Stimulated activated CD4-positive, alpha-beta T cell treated with anti-CD3 and anti-CD28 coated beads, TNF-alpha, amount 100 ng/mL, for 1 hour (primary cell): ENCODE results near the gene ZC3H12C.
"Not testable (repeated sequence)": the region's sequence is repeated elsewhere in the genome, so short reads cannot be mapped to it uniquely, and the experiment has no call there.

Source experiments
- DNase-seq, 3 donors: peaks; one replicate each; pipeline ENCODE4 v3.0.0-alpha.2; 2020; ENCODE audit warnings: low read depth in 3 of 3, low spot score in 1 of 3

Gene ZC3H12C

DNA sequence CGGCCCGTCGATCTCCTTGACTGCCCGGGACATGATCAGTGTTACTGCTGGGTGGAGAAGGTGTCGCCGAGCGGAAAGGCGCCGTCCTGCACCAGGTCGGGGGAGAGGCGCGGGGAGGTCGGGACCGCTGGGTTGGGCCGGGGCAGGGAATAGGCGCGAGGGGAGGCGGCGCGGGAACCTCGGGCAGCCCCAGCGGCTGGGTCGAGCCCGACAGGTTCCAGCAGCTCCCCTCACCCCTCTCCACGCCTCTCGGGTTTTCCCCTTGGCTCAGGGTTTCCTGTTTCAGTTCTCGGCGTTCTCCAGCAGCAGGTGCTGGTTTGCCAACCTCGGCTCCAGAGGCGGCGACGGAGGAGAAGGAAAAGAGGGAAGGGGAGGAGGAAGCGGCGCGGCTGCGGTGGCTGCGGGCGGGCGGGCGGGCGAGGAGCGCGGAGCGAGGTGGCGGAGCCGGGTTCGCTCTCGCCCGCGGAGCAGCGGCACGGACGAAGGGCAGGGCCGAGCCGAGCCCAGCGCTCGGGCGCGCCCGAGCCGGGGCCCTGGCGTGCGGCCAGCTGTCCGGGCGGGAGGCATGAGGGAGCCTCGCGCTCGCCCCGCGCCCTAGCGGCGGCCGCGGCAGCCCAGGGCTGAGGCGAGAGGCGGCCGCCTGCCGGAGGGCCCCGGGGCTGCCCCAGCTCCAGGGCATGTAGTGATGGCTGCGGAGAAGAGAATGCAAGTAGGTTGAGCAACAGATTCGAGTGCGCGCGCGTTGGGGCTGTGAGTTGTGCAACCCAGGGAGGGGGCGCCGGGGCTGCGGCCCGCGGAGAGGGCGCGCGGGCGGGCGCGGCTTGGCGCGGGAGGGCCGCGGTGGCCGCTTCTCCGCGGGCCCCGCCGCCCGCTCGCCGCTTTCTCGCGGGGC is at the start of gene ZC3H12C:
Gene ZC3H12C (plus strand): TSS at position 878 of the 892 bp plus-strand sequence. CDS start 20 bp downstream, outside the sequence.
- DNase-seq: no peak

DNA sequence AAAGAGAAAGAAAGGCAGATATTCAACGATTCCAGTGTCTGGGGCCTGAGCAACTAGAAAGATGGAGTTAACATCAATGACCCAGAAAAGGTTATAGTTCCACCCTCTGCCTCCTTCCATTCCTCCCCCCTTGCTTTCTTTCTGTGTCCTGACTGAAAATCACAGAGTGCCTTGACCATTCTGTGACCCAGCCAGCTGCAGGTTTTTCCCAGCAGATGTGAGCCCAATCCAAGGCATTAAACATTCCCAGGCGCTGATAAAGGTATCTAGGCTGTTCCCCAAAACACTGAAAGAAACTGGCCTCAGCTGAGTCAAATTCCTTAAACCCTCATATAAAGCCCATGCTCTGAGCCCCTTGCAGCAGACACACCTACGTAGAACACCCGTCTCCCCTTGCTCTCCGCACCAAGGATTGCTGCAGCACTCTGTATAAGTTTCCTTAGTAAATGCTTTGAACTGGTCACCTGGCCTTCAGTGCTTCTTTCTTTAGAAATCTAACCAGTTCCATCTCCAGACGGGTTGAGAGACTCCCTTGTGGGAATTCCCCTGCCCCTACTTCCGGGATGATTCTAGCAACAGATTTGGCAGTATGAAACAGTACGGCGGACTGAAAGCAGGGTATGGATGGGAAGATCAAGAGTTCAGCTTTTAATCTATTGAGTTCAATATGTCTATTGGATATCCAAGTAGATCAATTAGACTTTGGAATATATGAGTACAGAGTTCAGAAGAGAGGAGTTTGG is 48.8 kb upstream of the ZC3H12C start:
- DNase-seq: no peak

- no peak for DNase-seq
These were observed 46.3 kb upstream of the ZC3H12C start for GRCh38 chr11:110046775-110047380.

GRCh38 chr11:110049501-110050200 is 43.5 kb upstream of the ZC3H12C start:
- DNase-seq: no peak

GRCh38 chr11:110050201-110050506 is 43.0 kb upstream of the ZC3H12C start:
- no peak for DNase-seq

GRCh38 chr11:110053848-110054414 is 39.3 kb upstream of the ZC3H12C start:
- no peak for DNase-seq

GRCh38 chr11:110056956-110057355 is 36.2 kb upstream of the ZC3H12C start:
- DNase-seq: no peak

DNA sequence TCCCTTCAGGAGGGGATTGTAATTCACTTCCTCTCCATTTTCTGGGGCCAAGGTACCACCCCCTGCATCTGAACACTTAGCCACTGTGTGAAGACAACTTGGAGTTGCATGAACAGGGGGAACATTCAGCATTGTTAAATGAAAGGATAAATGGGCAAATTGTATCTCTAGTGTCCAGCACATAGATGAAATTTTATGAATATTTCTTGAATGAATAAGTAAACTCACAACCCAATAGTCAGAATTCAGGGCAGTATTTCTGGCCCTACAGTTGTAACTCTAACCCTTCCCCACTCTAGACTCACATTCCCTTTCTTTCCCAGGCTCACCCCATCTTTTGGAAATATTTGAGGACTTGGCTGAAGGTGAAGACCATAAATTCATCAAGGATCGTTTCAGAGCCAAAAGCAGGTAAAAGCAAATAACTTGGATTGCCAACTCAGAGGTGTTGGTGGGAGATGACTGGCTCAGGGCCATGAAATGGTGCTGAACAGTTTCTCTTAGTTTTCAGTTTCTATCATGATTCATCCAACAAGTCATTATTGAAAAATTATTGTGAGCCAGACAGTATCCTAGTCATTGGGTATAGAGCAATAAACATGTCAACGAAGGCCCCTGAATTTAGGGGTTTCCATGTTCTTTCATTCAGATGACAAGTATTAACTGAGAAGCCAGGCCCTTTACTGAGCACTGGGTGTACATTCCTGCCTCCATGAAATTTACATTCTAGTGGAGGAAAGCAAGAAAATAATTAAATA is 33.3 kb upstream of the ZC3H12C start:
- DNase-seq: no peak

DNA sequence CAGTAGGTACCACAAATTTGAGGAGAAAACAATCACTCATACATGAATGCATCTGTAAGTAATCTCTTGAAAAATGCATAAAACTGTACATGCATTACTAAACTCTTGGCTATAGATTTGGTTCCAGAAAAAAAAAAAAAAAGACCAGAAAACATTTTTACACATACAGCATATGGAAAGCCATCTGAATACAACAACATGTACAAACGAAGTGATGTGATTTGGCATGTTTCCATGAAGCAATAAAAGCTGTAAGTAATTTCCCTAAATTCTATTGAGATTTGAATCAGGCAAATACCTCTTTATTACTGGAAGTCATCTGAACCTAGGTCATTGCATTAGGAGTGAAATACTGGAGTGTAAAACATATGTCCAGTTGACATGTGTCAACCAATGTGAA is 31.9 kb upstream of the ZC3H12C start:
- DNase-seq: no peak

DNA sequence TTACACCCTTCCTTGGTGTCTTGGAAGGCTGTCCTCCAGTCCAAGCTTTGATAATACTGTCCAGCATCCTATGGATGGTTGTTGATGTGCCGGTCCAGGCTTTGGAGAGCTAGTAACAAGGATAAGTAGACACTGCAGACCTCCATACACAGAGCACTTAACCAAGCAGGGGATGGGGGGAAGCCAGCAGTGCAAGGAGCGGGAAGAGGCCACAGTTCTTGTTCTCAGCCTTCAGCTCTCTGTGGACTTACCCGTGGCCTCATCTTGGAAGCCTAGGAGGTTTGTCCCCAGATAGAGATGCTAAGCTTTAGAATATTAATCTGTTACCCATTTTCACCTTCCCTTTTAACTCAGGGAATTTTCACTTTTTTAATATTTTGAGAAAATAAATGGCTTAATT is 30.9 kb upstream of the ZC3H12C start:
- no peak for DNase-seq

GRCh38 chr11:110065189-110065588 is 28.0 kb upstream of the ZC3H12C start:
- DNase-seq: no peak

DNA sequence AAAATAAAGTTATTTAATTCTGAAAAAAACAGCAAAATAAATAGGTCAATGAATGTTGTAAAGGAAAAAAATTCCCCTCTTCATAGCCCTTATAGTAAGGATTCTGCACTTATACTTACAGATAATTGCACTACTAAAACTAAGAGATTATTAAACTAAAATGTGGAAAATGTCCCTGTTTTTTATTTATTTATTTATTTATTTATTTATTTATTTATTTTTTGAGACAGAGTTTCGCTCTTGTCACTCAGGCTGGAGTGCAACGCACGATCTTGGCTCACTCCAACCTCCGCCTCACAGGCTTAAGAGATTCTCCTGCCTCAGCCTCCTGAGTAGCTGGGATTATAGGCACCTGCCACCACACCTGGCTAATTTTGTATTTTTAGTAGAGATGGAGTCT is 25.2 kb upstream of the ZC3H12C start:
- DNase-seq: not testable (repeated sequence)

- DNase-seq: no peak
These were observed 23.9 kb upstream of the ZC3H12C start for GRCh38 chr11:110069158-110069737.

- DNase-seq: no peak
These were observed 23.0 kb upstream of the ZC3H12C start for GRCh38 chr11:110070176-110070575.

DNA sequence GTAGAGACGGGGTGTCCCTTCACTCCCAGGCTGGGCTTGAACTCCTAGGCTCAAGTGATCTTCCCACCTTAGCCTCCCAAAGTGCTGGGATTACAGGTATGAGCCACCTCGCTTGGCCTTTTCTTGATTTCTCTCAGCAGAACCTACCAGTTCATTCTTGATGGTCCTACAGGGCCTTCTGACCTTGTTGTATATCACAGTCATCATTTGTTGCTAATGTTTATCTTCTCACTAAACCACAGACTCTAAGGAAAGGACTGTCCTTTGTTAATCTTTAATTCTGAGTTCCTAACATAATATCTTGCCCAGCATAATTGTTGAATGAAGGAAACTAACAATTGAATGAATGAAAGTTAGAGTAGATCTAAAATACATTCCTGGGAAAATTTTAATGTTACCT is 22.0 kb upstream of the ZC3H12C start:
- DNase-seq: no peak

- no peak for DNase-seq
These were observed 20.3 kb upstream of the ZC3H12C start for GRCh38 chr11:110072930-110073329.

GRCh38 chr11:110074499-110074898 is 18.7 kb upstream of the ZC3H12C start:
- DNase-seq: no peak

DNA sequence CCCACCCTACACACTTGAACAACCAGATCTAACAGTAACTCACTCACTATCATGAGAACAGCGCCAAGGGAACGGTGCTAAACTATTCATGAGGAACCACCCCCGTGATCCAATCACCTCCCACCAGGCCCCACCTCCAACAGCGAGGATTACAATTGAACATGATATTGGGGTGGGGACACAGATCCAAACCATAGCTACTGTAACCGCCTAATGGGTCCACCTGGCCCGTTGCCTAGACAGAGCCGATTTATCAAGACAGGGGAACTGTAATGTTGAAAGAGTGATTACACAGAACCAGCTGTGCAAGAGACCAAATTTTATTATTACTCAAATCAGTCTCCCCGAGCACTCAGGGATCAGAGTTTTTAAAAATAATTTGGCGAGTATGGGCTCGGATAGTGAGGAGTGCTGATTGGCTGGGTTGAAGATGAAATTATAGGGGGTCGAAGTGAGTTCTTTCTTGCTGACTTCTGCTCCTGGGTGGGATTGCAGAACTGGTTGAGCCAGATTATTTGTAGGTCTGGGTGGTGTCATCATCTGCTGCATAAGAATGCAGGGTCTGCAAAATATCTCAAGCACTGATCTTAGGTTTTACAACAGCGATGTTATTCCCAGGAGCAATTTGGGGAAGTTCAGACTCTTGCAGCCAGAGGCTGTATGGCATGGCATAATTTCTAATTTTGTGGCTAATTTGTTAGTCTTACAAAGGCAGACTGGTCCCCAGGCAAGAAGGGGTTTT is 17.9 kb upstream of the ZC3H12C start:
- DNase-seq: no peak

GRCh38 chr11:110075847-110076208 is 17.4 kb upstream of the ZC3H12C start:
- no peak for DNase-seq
